Measurements from ENCODE around the gene AP1M2.

DNA sequence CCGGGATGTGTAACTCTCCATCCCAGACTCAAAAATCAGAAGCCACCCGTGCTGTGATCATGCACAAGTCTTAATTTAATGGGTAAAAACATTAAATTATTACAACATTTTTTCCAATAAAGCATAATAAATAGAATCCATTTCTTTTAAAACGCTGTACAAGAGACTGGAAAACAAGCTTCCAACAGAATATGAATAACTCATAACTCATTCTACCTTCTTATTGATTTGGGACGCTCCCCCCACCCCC is 20.8 kb downstream of the AP1M2 start:
- TF ChIP-seq, protein P1, sequence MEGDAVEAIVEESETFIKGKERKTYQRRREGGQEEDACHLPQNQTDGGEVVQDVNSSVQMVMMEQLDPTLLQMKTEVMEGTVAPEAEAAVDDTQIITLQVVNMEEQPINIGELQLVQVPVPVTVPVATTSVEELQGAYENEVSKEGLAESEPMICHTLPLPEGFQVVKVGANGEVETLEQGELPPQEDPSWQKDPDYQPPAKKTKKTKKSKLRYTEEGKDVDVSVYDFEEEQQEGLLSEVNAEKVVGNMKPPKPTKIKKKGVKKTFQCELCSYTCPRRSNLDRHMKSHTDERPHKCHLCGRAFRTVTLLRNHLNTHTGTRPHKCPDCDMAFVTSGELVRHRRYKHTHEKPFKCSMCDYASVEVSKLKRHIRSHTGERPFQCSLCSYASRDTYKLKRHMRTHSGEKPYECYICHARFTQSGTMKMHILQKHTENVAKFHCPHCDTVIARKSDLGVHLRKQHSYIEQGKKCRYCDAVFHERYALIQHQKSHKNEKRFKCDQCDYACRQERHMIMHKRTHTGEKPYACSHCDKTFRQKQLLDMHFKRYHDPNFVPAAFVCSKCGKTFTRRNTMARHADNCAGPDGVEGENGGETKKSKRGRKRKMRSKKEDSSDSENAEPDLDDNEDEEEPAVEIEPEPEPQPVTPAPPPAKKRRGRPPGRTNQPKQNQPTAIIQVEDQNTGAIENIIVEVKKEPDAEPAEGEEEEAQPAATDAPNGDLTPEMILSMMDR (IDR thresholded peaks at IDR 0.05; ENCODE audit: low read length), result no peak
- TF ChIP-seq EZH2 (IDR thresholded peaks at IDR 0.05; ENCODE audit: borderline replicate concordance, low read length), result no peak

Measured in OCI-LY1 (cell line).